ENCODE data around the gene MCM9. TPM values are rescaled to one million over a fixed set of nuclear protein-coding genes. Genes with fewer than 3 reads are reported as not detected.
A peak's percentile ranks its signal among the peaks of the same experiment; 100 is the strongest.

The MCM9 gene
- total RNA-seq, 1 experiment from 2014 or later, result 17.8 TPM

- no peaks in the 10 kb centered on the region for H3K9me3 ChIP-seq (ENCODE audit: low read length)
- peak overlapping the region; percentile 71 for H3K9ac ChIP-seq (ENCODE audit: low read length)
- peak overlapping the region; percentile 99 for H3K27ac ChIP-seq (ENCODE audit: low read length)
- no peaks in the 10 kb centered on the region for H3K27me3 ChIP-seq (ENCODE audit: low read length)
- peak; percentile 89 for DNase-seq
- no peaks in the 10 kb centered on the region for H4K20me1 ChIP-seq (ENCODE audit: insufficient read depth, low read depth, low read length)
- H3K36me3 ChIP-seq (ENCODE audit: insufficient read depth, low read length), result peaks cover 7% of the 10 kb centered on the region; the same call in 1 of the 2 replicates
- H2AFZ ChIP-seq (ENCODE audit: low read length), result 0 out of 2 replicates have a peak overlapping the region, but pooled peaks have one; percentile 3
- H3K9me2 ChIP-seq (replicated peaks; ENCODE audit: insufficient read depth, low read length), result no peaks in the 10 kb centered on the region
- H3K79me2 ChIP-seq (ENCODE audit: low read length), result peaks cover 66% of the 10 kb centered on the region
- H3K4me2 ChIP-seq (ENCODE audit: low read depth, low read length, poor library complexity, severe bottlenecking), result peak overlapping the region; percentile 83
- peak overlapping the region; percentile 54 for H3K4me3 ChIP-seq (ENCODE audit: low read length)
- H3K4me1 ChIP-seq (ENCODE audit: low read length), result peaks cover 69% of the 10 kb centered on the region
Measured at GRCh38 chr6:118844915-118845314, 90.0 kb downstream of the MCM9 start.

DNA sequence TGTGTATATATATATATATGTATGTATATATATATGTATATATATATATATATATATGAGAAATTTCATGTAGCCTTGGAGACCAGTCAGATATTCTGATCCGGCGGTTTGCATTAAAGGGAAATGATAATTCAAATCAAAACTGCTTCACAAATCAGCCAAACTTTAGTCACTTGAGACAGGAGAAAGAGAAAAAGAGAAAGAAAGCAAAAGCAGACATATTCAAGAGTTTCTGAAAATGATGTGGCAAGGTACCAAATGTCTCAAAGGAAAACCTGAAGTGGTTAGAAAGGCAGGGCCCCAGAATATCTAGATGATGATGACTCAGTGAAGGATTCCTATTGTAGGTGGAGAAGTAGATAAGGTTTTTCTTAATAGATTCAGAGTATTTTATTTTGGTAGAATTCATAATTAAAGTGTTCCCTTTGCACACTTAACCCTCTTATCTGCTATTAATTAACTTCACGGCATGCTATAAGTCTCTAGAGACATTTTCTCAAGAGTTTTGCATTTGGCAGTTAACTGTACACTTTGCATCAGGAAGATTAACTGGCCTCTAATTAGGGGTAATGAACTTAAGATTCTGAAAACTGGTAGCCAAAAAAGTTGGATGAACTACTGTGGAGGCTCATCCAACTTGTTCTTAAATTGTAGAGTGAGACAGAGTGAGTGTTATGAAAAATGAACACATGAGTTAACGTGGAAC, 91.1 kb downstream of the MCM9 start:
- peak; percentile 92 for DNase-seq
- no peak overlapping the region for H2AFZ ChIP-seq (ENCODE audit: low read length)

DNA sequence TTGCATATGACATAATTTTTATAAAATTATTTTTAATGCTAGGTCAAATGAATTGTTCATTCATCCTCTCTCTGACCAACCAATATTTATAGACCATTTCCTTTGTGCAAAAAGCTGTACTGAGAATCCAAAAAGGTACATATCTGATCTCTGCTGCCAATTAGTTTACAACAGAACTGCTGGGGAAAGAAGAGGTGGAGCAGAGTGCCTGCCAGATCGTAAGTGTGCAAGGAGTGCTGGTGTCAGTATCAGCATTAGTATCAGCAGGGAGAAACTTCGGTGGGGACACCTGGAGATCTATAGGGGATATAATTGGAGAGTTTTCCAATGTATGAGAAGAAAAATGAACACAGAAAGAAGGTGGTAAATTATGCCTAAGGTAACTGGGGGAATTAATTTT, 104.3 kb downstream of the MCM9 start:
- Histone ChIP-seq H3K79me2 (ENCODE audit: low read length) (peaks cover 23% of the 10 kb centered on the region), H3K4me1 (ENCODE audit: low read length) (peaks cover 38% of the 10 kb centered on the region), H3K36me3 (ENCODE audit: insufficient read depth, low read length) (no peaks in the 10 kb centered on the region), H3K9me2 (replicated peaks; ENCODE audit: insufficient read depth, low read length) (no peaks in the 10 kb centered on the region), H3K27ac (ENCODE audit: low read length) (no peak overlapping the region), H3K4me2 (ENCODE audit: low read depth, low read length, poor library complexity, severe bottlenecking) (no peak overlapping the region), H3K4me3 (ENCODE audit: low read length) (no peak overlapping the region), H4K20me1 (ENCODE audit: insufficient read depth, low read depth, low read length) (no peaks in the 10 kb centered on the region), H3K27me3 (ENCODE audit: low read length) (no peaks in the 10 kb centered on the region), H2AFZ (ENCODE audit: low read length) (no peak overlapping the region), H3K9ac (ENCODE audit: low read length) (no peak overlapping the region), H3K9me3 (ENCODE audit: low read length) (no peaks in the 10 kb centered on the region)
- no peak for DNase-seq

More for the DNA sequence above, 91.1 kb downstream of the MCM9 start:
- H3K9me2 ChIP-seq (replicated peaks; ENCODE audit: insufficient read depth, low read length), result no peaks in the 10 kb centered on the region
- peak overlapping the region; percentile 71 for H3K9ac ChIP-seq (ENCODE audit: low read length)
- peak overlapping the region; percentile 54 for H3K4me3 ChIP-seq (ENCODE audit: low read length)
- peak overlapping the region; percentile 83 for H3K4me2 ChIP-seq (ENCODE audit: low read depth, low read length, poor library complexity, severe bottlenecking)
- peak overlapping the region; percentile 99 for H3K27ac ChIP-seq (ENCODE audit: low read length)
- H3K79me2 ChIP-seq (ENCODE audit: low read length), result peaks cover 56% of the 10 kb centered on the region
- no peaks in the 10 kb centered on the region for H3K27me3 ChIP-seq (ENCODE audit: low read length)
- H3K4me1 ChIP-seq (ENCODE audit: low read length), result peaks cover 65% of the 10 kb centered on the region
- peaks cover 7% of the 10 kb centered on the region; the same call in 1 of the 2 replicates for H3K36me3 ChIP-seq (ENCODE audit: insufficient read depth, low read length)
- no peaks in the 10 kb centered on the region for H3K9me3 ChIP-seq (ENCODE audit: low read length)
- no peaks in the 10 kb centered on the region for H4K20me1 ChIP-seq (ENCODE audit: insufficient read depth, low read depth, low read length)

DNA sequence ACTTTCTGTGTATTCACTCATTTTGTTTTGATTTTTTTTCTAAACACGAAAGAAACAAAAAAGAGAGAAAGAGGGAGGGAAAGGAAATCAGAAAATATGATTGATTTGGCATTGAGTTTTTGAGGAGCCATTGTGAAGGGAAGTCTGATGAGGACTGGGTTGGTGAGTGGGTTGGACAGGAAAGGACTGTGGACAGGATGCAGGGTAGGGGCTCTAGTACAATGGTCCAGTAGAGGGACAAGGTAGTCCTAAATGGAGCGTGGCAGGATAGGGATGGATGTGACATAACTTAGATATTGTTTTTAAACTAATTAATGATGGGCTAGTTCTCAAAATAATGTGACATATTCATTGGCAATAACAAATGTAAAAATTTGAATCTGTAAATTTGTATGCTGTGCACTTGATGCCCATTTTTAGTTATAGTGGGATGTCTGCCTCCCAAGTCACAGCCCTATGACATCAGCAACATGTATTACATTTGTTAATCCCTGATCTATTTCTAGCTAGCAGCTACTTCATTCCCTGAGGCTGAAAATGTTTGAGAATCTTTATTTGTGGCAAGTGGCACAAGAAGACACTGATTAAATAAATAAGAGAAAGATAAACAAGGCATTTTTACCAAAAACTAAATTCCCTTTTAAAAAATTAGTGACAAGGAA, 105.0 kb downstream of the MCM9 start:
- Histone ChIP-seq H3K79me2 (ENCODE audit: low read length) (peaks cover 23% of the 10 kb centered on the region), H3K27ac (ENCODE audit: low read length) (no peak overlapping the region), H3K9me2 (replicated peaks; ENCODE audit: insufficient read depth, low read length) (no peaks in the 10 kb centered on the region), H3K4me3 (ENCODE audit: low read length) (no peak overlapping the region), H3K4me1 (ENCODE audit: low read length) (peaks cover 38% of the 10 kb centered on the region), H4K20me1 (ENCODE audit: insufficient read depth, low read depth, low read length) (no peaks in the 10 kb centered on the region), H3K9me3 (ENCODE audit: low read length) (no peaks in the 10 kb centered on the region), H3K36me3 (ENCODE audit: insufficient read depth, low read length) (peaks cover 7% of the 10 kb centered on the region; the same call in 1 of the 2 replicates), H3K9ac (ENCODE audit: low read length) (no peak overlapping the region), H3K4me2 (ENCODE audit: low read depth, low read length, poor library complexity, severe bottlenecking) (no peak overlapping the region), H2AFZ (ENCODE audit: low read length) (no peak overlapping the region), H3K27me3 (ENCODE audit: low read length) (no peaks in the 10 kb centered on the region)
- DNase-seq, result no peak

- Histone ChIP-seq H3K4me3 (ENCODE audit: low read length) (no peak overlapping the region), H3K4me2 (ENCODE audit: low read depth, low read length, poor library complexity, severe bottlenecking) (peak overlapping the region; percentile 26), H3K27ac (ENCODE audit: low read length) (no peak overlapping the region), H2AFZ (ENCODE audit: low read length) (no peak overlapping the region), H3K9ac (ENCODE audit: low read length) (no peak overlapping the region), H3K9me3 (ENCODE audit: low read length) (no peaks in the 10 kb centered on the region), H3K9me2 (replicated peaks; ENCODE audit: insufficient read depth, low read length) (no peaks in the 10 kb centered on the region), H3K36me3 (ENCODE audit: insufficient read depth, low read length) (peaks cover 7% of the 10 kb centered on the region; the same call in 1 of the 2 replicates), H4K20me1 (ENCODE audit: insufficient read depth, low read depth, low read length) (no peaks in the 10 kb centered on the region), H3K4me1 (ENCODE audit: low read length) (peaks cover 38% of the 10 kb centered on the region), H3K79me2 (ENCODE audit: low read length) (peaks cover 4% of the 10 kb centered on the region; the same call in 1 of the 2 replicates), H3K27me3 (ENCODE audit: low read length) (no peaks in the 10 kb centered on the region)
- DNase-seq, result peak; percentile 51
Measured at GRCh38 chr6:118826096-118826495, 108.9 kb downstream of the MCM9 start.

GRCh38 chr6:118825661-118826060, 109.3 kb downstream of the MCM9 start:
- H3K9me3 ChIP-seq (ENCODE audit: low read length), result no peaks in the 10 kb centered on the region
- H3K79me2 ChIP-seq (ENCODE audit: low read length), result peaks cover under 1% of the 10 kb centered on the region; the same call in 1 of the 2 replicates
- H3K4me3 ChIP-seq (ENCODE audit: low read length), result no peak overlapping the region
- H3K4me1 ChIP-seq (ENCODE audit: low read length), result peaks cover 35% of the 10 kb centered on the region
- no peak overlapping the region for H3K4me2 ChIP-seq (ENCODE audit: low read depth, low read length, poor library complexity, severe bottlenecking)
- peaks cover 7% of the 10 kb centered on the region; the same call in 1 of the 2 replicates for H3K36me3 ChIP-seq (ENCODE audit: insufficient read depth, low read length)
- H3K9me2 ChIP-seq (replicated peaks; ENCODE audit: insufficient read depth, low read length), result no peaks in the 10 kb centered on the region
- no peaks in the 10 kb centered on the region for H3K27me3 ChIP-seq (ENCODE audit: low read length)
- H4K20me1 ChIP-seq (ENCODE audit: insufficient read depth, low read depth, low read length), result no peaks in the 10 kb centered on the region
- H3K9ac ChIP-seq (ENCODE audit: low read length), result no peak overlapping the region
- H3K27ac ChIP-seq (ENCODE audit: low read length), result no peak overlapping the region
- no peak for DNase-seq
- no peak overlapping the region for H2AFZ ChIP-seq (ENCODE audit: low read length)

DNA sequence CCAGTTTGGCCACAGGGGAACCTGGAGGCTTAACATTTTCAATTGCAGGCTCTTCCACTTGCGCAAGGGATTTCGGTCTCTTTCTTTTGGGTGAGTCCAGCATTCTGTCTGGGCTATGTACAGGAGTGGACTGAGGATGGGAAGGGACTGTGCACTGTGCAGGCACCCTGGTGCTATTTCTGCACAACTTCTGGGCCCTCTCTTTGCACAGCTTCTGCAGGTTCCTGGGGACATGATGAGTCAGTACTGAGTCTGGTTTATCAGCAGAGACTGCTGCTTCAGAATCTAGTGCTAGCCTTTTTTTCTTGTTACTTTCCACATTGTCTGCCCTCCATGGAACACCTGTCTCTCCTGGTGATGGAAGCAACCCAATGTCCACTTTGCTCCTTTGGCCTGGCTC, 119.5 kb downstream of the MCM9 start:
- H2AFZ ChIP-seq (ENCODE audit: low read length), result no peak overlapping the region
- H3K4me3 ChIP-seq (ENCODE audit: low read length), result no peak overlapping the region
- H3K9me3 ChIP-seq (ENCODE audit: low read length), result no peaks in the 10 kb centered on the region
- no peaks in the 10 kb centered on the region for H4K20me1 ChIP-seq (ENCODE audit: insufficient read depth, low read depth, low read length)
- H3K9ac ChIP-seq (ENCODE audit: low read length), result no peak overlapping the region
- no peak overlapping the region for H3K4me2 ChIP-seq (ENCODE audit: low read depth, low read length, poor library complexity, severe bottlenecking)
- H3K36me3 ChIP-seq (ENCODE audit: insufficient read depth, low read length), result peaks cover 14% of the 10 kb centered on the region
- H3K4me1 ChIP-seq (ENCODE audit: low read length), result peaks cover 10% of the 10 kb centered on the region; the same call in 1 of the 2 replicates
- DNase-seq, result no peak
- H3K79me2 ChIP-seq (ENCODE audit: low read length), result no peaks in the 10 kb centered on the region
- H3K27ac ChIP-seq (ENCODE audit: low read length), result peak overlapping the region; percentile 26; the same call in 1 of the 2 replicates
- no peaks in the 10 kb centered on the region for H3K27me3 ChIP-seq (ENCODE audit: low read length)
- H3K9me2 ChIP-seq (replicated peaks; ENCODE audit: insufficient read depth, low read length), result no peaks in the 10 kb centered on the region

- H3K9me2 ChIP-seq (replicated peaks; ENCODE audit: insufficient read depth, low read length), result no peaks in the 10 kb centered on the region
- DNase-seq, result no peak
- no peaks in the 10 kb centered on the region for H3K79me2 ChIP-seq (ENCODE audit: low read length)
- H4K20me1 ChIP-seq (ENCODE audit: insufficient read depth, low read depth, low read length), result no peaks in the 10 kb centered on the region
- H3K9ac ChIP-seq (ENCODE audit: low read length), result no peak overlapping the region
- peaks cover 28% of the 10 kb centered on the region for H3K4me1 ChIP-seq (ENCODE audit: low read length)
- H3K27me3 ChIP-seq (ENCODE audit: low read length), result no peaks in the 10 kb centered on the region
- H3K36me3 ChIP-seq (ENCODE audit: insufficient read depth, low read length), result peaks cover 14% of the 10 kb centered on the region
- no peak overlapping the region for H2AFZ ChIP-seq (ENCODE audit: low read length)
- no peak overlapping the region for H3K4me2 ChIP-seq (ENCODE audit: low read depth, low read length, poor library complexity, severe bottlenecking)
- peak overlapping the region; percentile 8; the same call in 1 of the 2 replicates for H3K27ac ChIP-seq (ENCODE audit: low read length)
- H3K4me3 ChIP-seq (ENCODE audit: low read length), result no peak overlapping the region
- H3K9me3 ChIP-seq (ENCODE audit: low read length), result no peaks in the 10 kb centered on the region
Measured at GRCh38 chr6:118813775-118814174, 121.2 kb downstream of the MCM9 start.
